HG03575 (cell line): ENCODE data around the gene CALR.

Experiments used
- ATAC-seq: cut with Tn5 transposase; IDR thresholded peaks from one replicate; pipeline ENCODE4 v1.9.1; 2021; ENCODE audit not compliant: unreplicated experiment, insufficient number of reproducible peaks, low FRiP score; ENCODE audit errors: extremely low read depth

The CALR gene

GRCh38 chr19:12993562-12993961, 55.2 kb downstream of the CALR start:
- ATAC-seq, result no peak
